HEK293 (cell line): ENCODE data around the gene TMEM259.
A peak's percentile ranks its signal among the peaks of the same experiment; 100 is the strongest.

Source experiments
- BCL11A ChIP-seq: fragments of 450-650 bp; formaldehyde crosslinking; IDR thresholded peaks from 2 replicates; pipeline ENCODE4 v1.5.1; 2016; ENCODE audit warnings: low read depth, missing biosample characterization, missing genetic modification characterization
- IKZF3 ChIP-seq: fragments of 450-650 bp; IDR thresholded peaks from 2 replicates; pipeline ENCODE4 v1.5.0; 2018; ENCODE audit warnings: missing biosample characterization, mild to moderate bottlenecking, missing genetic modification characterization, moderate library complexity
- KLF17 ChIP-seq: fragments of 450-650 bp; formaldehyde crosslinking; IDR thresholded peaks from 2 replicates; pipeline ENCODE4 v1.5.1; 2016; ENCODE audit warnings: missing biosample characterization, missing genetic modification characterization
- KLF8 ChIP-seq: fragments of 450-650 bp; formaldehyde crosslinking; IDR thresholded peaks from 2 replicates; pipeline ENCODE4 v1.5.1; 2016; ENCODE audit warnings: missing biosample characterization, missing genetic modification characterization
- KLF9 ChIP-seq: fragments of 450-650 bp; formaldehyde crosslinking; IDR thresholded peaks from 2 replicates; pipeline ENCODE4 v1.5.1; 2016; ENCODE audit warnings: missing biosample characterization, missing genetic modification characterization, low read depth
- RBAK ChIP-seq: fragments of 450-650 bp; formaldehyde crosslinking; IDR thresholded peaks from 2 replicates; pipeline ENCODE4 v1.5.1; 2016; ENCODE audit warnings: missing biosample characterization, missing genetic modification characterization
- SCRT1 ChIP-seq: fragments of 450-650 bp; formaldehyde crosslinking; IDR thresholded peaks from 2 replicates; pipeline ENCODE4 v1.5.1; 2016; ENCODE audit warnings: missing biosample characterization, missing genetic modification characterization, borderline replicate concordance
- SP3 ChIP-seq: fragments of 450-650 bp; formaldehyde crosslinking; IDR thresholded peaks from 2 replicates; pipeline ENCODE4 v1.5.1; 2016; ENCODE audit warnings: missing biosample characterization, missing genetic modification characterization
- WT1 ChIP-seq: fragments of 450-650 bp; formaldehyde crosslinking; IDR thresholded peaks from 2 replicates; pipeline ENCODE4 v1.5.1; 2016; ENCODE audit warnings: missing biosample characterization, missing genetic modification characterization
- ZBTB1 ChIP-seq: fragments of 450-650 bp; formaldehyde crosslinking; IDR thresholded peaks from 2 replicates; pipeline ENCODE4 v1.5.1; 2016; ENCODE audit warnings: missing biosample characterization, missing genetic modification characterization
- ZNF155 ChIP-seq: fragments of 450-650 bp; formaldehyde crosslinking; IDR thresholded peaks from 2 replicates; pipeline ENCODE4 v1.5.1; 2016; ENCODE audit warnings: missing biosample characterization, missing genetic modification characterization
- ZNF24 ChIP-seq: fragments of 450-650 bp; formaldehyde crosslinking; IDR thresholded peaks from 2 replicates; pipeline ENCODE4 v1.5.1; 2016; ENCODE audit warnings: missing biosample characterization, missing genetic modification characterization
- ZNF266 ChIP-seq: fragments of 450-650 bp; formaldehyde crosslinking; IDR thresholded peaks from 2 replicates; pipeline ENCODE4 v1.5.1; 2016; ENCODE audit warnings: missing biosample characterization, missing genetic modification characterization, low read depth
- ZNF292 ChIP-seq: fragments of 450-650 bp; formaldehyde crosslinking; IDR thresholded peaks from 2 replicates; pipeline ENCODE4 v1.5.1; 2016; ENCODE audit warnings: low read depth, missing biosample characterization, missing genetic modification characterization, borderline replicate concordance
- ZNF324 ChIP-seq: fragments of 450-650 bp; formaldehyde crosslinking; IDR thresholded peaks from 2 replicates; pipeline ENCODE4 v1.5.1; 2016; ENCODE audit warnings: missing biosample characterization, missing genetic modification characterization
- ZNF335 ChIP-seq: fragments of 450-650 bp; formaldehyde crosslinking; conservative IDR thresholded peaks from 2 replicates; pipeline ENCODE4 v1.5.1; 2016; ENCODE audit warnings: missing biosample characterization, missing genetic modification characterization
- ZNF426 ChIP-seq: fragments of 450-650 bp; formaldehyde crosslinking; IDR thresholded peaks from 2 replicates; pipeline ENCODE4 v1.5.1; 2017; ENCODE audit warnings: missing biosample characterization, missing genetic modification characterization, mild to moderate bottlenecking, inconsistent platforms, moderate library complexity
- ZNF514 ChIP-seq: fragments of 450-650 bp; formaldehyde crosslinking; IDR thresholded peaks from 2 replicates; pipeline ENCODE4 v1.5.1; 2016; ENCODE audit warnings: missing biosample characterization, missing genetic modification characterization
- ZNF529 ChIP-seq: fragments of 450-650 bp; formaldehyde crosslinking; IDR thresholded peaks from 2 replicates; pipeline ENCODE4 v1.5.1; 2017; ENCODE audit warnings: missing genetic modification characterization, missing biosample characterization; ENCODE audit not compliant: insufficient replicate concordance
- ZNF530 ChIP-seq: fragments of 450-650 bp; formaldehyde crosslinking; IDR thresholded peaks from 2 replicates; pipeline ENCODE4 v1.5.1; 2016; ENCODE audit warnings: low read depth, missing biosample characterization, missing genetic modification characterization
- ZNF548 ChIP-seq: fragments of 450-650 bp; formaldehyde crosslinking; IDR thresholded peaks from 2 replicates; pipeline ENCODE4 v1.5.1; 2016; ENCODE audit warnings: missing biosample characterization, missing genetic modification characterization
- ZNF571 ChIP-seq: fragments of 450-650 bp; formaldehyde crosslinking; IDR thresholded peaks from 2 replicates; pipeline ENCODE4 v1.5.0; 2017; ENCODE audit warnings: missing biosample characterization, missing genetic modification characterization
- ZNF645 ChIP-seq: fragments of 450-650 bp; formaldehyde crosslinking; IDR thresholded peaks from 2 replicates; pipeline ENCODE4; 2016; ENCODE audit warnings: missing biosample characterization, missing genetic modification characterization
- ZNF692 ChIP-seq: fragments of 450-650 bp; formaldehyde crosslinking; IDR thresholded peaks from 2 replicates; pipeline ENCODE4 v1.5.1; 2016; ENCODE audit warnings: missing biosample characterization, missing genetic modification characterization
- ZNF785 ChIP-seq: fragments of 450-650 bp; formaldehyde crosslinking; IDR thresholded peaks from 2 replicates; pipeline ENCODE4 v1.5.1; 2016; ENCODE audit warnings: missing biosample characterization, missing genetic modification characterization
- ZNF792 ChIP-seq: fragments of 450-650 bp; formaldehyde crosslinking; IDR thresholded peaks from 2 replicates; pipeline ENCODE4 v1.5.1; 2016; ENCODE audit warnings: missing biosample characterization, missing genetic modification characterization
- TF ChIP-seq, protein P1 (sequence below): fragments of 450-650 bp; formaldehyde crosslinking; IDR thresholded peaks from 2 replicates; pipeline ENCODE4 v1.5.1; 2016; ENCODE audit warnings: missing biosample characterization, missing genetic modification characterization
- TF ChIP-seq, protein P2 (sequence below): fragments of 450-650 bp; formaldehyde crosslinking; IDR thresholded peaks from 2 replicates; pipeline ENCODE4 v1.5.1; 2016; ENCODE audit warnings: missing biosample characterization, missing genetic modification characterization, borderline replicate concordance

The TMEM259 gene

GRCh38 chr19:1019980-1020867 is 699 bp downstream of the TMEM259 start (continued):
- TF ChIP-seq BCL11A (peak; percentile 74; the same call in 1 of the 2 replicates), KLF8 (tag by site-specific recombination) (peak; percentile 36; the same call in 1 of the 2 replicates), ZNF426 (tag by site-specific recombination) (no peak), ZNF266 (no peak), ZNF24 (tag by site-specific recombination) (no peak), ZNF645 (tag by site-specific recombination) (0 out of 2 replicates have a peak, but pooled peaks have one; percentile 6), KLF9 (tag by site-specific recombination) (peak; percentile 38; the same call in 1 of the 2 replicates), ZNF530 (tag by site-specific recombination) (no peak), WT1 (peak; percentile 29; the same call in 1 of the 2 replicates), ZNF324 (tag by site-specific recombination) (0 out of 2 replicates have a peak, but pooled peaks have one; percentile 11), ZNF529 (tag by site-specific recombination) (no peak), KLF17 (peak; percentile 49), SP3 (tag by site-specific recombination) (no peak; the same call in 1 of the 2 replicates), ZNF785 (tag by site-specific recombination) (no peak), SCRT1 (tag by site-specific recombination) (no peak), ZNF514 (tag by site-specific recombination) (no peak), RBAK (no peak), IKZF3 (tag by site-specific recombination) (0 out of 2 replicates have a peak, but pooled peaks have one; percentile 8), ZNF692 (tag by site-specific recombination) (no peak), ZNF335 (peak; percentile 28), ZNF548 (tag by site-specific recombination) (no peak), ZBTB1 (no peak), ZNF292 (tag by site-specific recombination) (no peak), ZNF792 (tag by site-specific recombination) (peak; percentile 24; the same call in 1 of the 2 replicates), ZNF155 (tag by site-specific recombination) (no peak), ZNF571 (tag by site-specific recombination) (no peak)
- TF ChIP-seq, protein P1, sequence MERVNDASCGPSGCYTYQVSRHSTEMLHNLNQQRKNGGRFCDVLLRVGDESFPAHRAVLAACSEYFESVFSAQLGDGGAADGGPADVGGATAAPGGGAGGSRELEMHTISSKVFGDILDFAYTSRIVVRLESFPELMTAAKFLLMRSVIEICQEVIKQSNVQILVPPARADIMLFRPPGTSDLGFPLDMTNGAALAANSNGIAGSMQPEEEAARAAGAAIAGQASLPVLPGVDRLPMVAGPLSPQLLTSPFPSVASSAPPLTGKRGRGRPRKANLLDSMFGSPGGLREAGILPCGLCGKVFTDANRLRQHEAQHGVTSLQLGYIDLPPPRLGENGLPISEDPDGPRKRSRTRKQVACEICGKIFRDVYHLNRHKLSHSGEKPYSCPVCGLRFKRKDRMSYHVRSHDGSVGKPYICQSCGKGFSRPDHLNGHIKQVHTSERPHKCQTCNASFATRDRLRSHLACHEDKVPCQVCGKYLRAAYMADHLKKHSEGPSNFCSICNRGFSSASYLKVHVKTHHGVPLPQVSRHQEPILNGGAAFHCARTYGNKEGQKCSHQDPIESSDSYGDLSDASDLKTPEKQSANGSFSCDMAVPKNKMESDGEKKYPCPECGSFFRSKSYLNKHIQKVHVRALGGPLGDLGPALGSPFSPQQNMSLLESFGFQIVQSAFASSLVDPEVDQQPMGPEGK (tag by site-specific recombination), result peak; percentile 9; the same call in 1 of the 2 replicates
- TF ChIP-seq, protein P2, sequence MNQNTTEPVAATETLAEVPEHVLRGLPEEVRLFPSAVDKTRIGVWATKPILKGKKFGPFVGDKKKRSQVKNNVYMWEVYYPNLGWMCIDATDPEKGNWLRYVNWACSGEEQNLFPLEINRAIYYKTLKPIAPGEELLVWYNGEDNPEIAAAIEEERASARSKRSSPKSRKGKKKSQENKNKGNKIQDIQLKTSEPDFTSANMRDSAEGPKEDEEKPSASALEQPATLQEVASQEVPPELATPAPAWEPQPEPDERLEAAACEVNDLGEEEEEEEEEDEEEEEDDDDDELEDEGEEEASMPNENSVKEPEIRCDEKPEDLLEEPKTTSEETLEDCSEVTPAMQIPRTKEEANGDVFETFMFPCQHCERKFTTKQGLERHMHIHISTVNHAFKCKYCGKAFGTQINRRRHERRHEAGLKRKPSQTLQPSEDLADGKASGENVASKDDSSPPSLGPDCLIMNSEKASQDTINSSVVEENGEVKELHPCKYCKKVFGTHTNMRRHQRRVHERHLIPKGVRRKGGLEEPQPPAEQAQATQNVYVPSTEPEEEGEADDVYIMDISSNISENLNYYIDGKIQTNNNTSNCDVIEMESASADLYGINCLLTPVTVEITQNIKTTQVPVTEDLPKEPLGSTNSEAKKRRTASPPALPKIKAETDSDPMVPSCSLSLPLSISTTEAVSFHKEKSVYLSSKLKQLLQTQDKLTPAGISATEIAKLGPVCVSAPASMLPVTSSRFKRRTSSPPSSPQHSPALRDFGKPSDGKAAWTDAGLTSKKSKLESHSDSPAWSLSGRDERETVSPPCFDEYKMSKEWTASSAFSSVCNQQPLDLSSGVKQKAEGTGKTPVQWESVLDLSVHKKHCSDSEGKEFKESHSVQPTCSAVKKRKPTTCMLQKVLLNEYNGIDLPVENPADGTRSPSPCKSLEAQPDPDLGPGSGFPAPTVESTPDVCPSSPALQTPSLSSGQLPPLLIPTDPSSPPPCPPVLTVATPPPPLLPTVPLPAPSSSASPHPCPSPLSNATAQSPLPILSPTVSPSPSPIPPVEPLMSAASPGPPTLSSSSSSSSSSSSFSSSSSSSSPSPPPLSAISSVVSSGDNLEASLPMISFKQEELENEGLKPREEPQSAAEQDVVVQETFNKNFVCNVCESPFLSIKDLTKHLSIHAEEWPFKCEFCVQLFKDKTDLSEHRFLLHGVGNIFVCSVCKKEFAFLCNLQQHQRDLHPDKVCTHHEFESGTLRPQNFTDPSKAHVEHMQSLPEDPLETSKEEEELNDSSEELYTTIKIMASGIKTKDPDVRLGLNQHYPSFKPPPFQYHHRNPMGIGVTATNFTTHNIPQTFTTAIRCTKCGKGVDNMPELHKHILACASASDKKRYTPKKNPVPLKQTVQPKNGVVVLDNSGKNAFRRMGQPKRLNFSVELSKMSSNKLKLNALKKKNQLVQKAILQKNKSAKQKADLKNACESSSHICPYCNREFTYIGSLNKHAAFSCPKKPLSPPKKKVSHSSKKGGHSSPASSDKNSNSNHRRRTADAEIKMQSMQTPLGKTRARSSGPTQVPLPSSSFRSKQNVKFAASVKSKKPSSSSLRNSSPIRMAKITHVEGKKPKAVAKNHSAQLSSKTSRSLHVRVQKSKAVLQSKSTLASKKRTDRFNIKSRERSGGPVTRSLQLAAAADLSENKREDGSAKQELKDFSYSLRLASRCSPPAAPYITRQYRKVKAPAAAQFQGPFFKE (tag by site-specific recombination), result no peak
